Measurements from ENCODE around the gene TFF1.

Gene TFF1

GRCh38 chr21:42364304-42364865, 1.9 kb downstream of the TFF1 start:
- Mint-ChIP-seq H3K4me3 (no peak overlapping the region), H3K4me1 (peaks cover 9% of the 10 kb centered on the region), H3K9me3 (no peaks in the 10 kb centered on the region), H3K27ac (no peak overlapping the region), H3K27me3 (ENCODE audit: low read depth) (peaks cover 38% of the 10 kb centered on the region), H3K36me3 (ENCODE audit: low read depth) (no peaks in the 10 kb centered on the region)
- TF ChIP-seq CTCF (IDR thresholded peaks at IDR 0.05; ENCODE audit: unreplicated experiment in 3 of 3), result no peak

- Mint-ChIP-seq H3K27ac (no peak overlapping the region), H3K4me1 (peaks cover 4% of the 10 kb centered on the region), H3K9me3 (peaks cover 3% of the 10 kb centered on the region), H3K36me3 (ENCODE audit: low read depth) (no peaks in the 10 kb centered on the region), H3K4me3 (no peak overlapping the region), H3K27me3 (ENCODE audit: low read depth) (peaks cover 38% of the 10 kb centered on the region)
- TF ChIP-seq CTCF (IDR thresholded peaks at IDR 0.05; ENCODE audit: unreplicated experiment in 3 of 3), result no peak
Measured at GRCh38 chr21:42363312-42363711, 3.0 kb downstream of the TFF1 start.

- H3K27ac Mint-ChIP-seq, result no peak overlapping the region
- no peaks in the 10 kb centered on the region for H3K4me1 Mint-ChIP-seq
- no peak for TF ChIP-seq CTCF (IDR thresholded peaks at IDR 0.05; ENCODE audit: unreplicated experiment in 3 of 3)
- no peak overlapping the region for H3K4me3 Mint-ChIP-seq
- peaks cover 38% of the 10 kb centered on the region for H3K27me3 Mint-ChIP-seq (ENCODE audit: low read depth)
- no peaks in the 10 kb centered on the region for H3K36me3 Mint-ChIP-seq (ENCODE audit: low read depth)
- peaks cover 7% of the 10 kb centered on the region for H3K9me3 Mint-ChIP-seq
Measured at GRCh38 chr21:42362700-42363099, 3.6 kb downstream of the TFF1 start.

GRCh38 chr21:42362198-42362597, 4.1 kb downstream of the TFF1 start:
- peaks cover 10% of the 10 kb centered on the region for H3K9me3 Mint-ChIP-seq
- no peak overlapping the region for H3K4me3 Mint-ChIP-seq
- H3K27me3 Mint-ChIP-seq (ENCODE audit: low read depth), result peaks cover 38% of the 10 kb centered on the region
- no peak overlapping the region for H3K27ac Mint-ChIP-seq
- TF ChIP-seq CTCF (IDR thresholded peaks at IDR 0.05; ENCODE audit: unreplicated experiment in 3 of 3), result no peak
- no peaks in the 10 kb centered on the region for H3K36me3 Mint-ChIP-seq (ENCODE audit: low read depth)
- H3K4me1 Mint-ChIP-seq, result no peaks in the 10 kb centered on the region

- TF ChIP-seq CTCF (IDR thresholded peaks at IDR 0.05; ENCODE audit: unreplicated experiment in 3 of 3), result no peak
- H3K27ac Mint-ChIP-seq, result no peak overlapping the region
- H3K36me3 Mint-ChIP-seq (ENCODE audit: low read depth), result no peaks in the 10 kb centered on the region
- no peaks in the 10 kb centered on the region for H3K4me1 Mint-ChIP-seq
- H3K4me3 Mint-ChIP-seq, result no peak overlapping the region
- peaks cover 18% of the 10 kb centered on the region for H3K9me3 Mint-ChIP-seq
- H3K27me3 Mint-ChIP-seq (ENCODE audit: low read depth), result peaks cover 38% of the 10 kb centered on the region
Measured at GRCh38 chr21:42361286-42361685, 5.0 kb downstream of the TFF1 start.

GRCh38 chr21:42360317-42360716, 6.0 kb downstream of the TFF1 start:
- no peaks in the 10 kb centered on the region for H3K36me3 Mint-ChIP-seq (ENCODE audit: low read depth)
- no peak overlapping the region for H3K27ac Mint-ChIP-seq
- H3K4me1 Mint-ChIP-seq, result no peaks in the 10 kb centered on the region
- peaks cover 36% of the 10 kb centered on the region for H3K27me3 Mint-ChIP-seq (ENCODE audit: low read depth)
- no peak overlapping the region for H3K4me3 Mint-ChIP-seq
- peaks cover 22% of the 10 kb centered on the region for H3K9me3 Mint-ChIP-seq
- TF ChIP-seq CTCF (IDR thresholded peaks at IDR 0.05; ENCODE audit: unreplicated experiment in 3 of 3), result no peak

All from nephron (organoid).